ENCODE data around the gene UBE2I. TPM values are rescaled to one million over a fixed set of nuclear protein-coding genes. Genes with fewer than 3 reads are reported as not detected.

The UBE2I gene
- total RNA-seq, 1 donor from 2014 or later, result 105 TPM

- Mint-ChIP-seq H3K4me3 (ENCODE audit: unreplicated experiment) (no peak overlapping the region), H3K4me1 (ENCODE audit: low read depth) (no peaks in the 10 kb centered on the region), H3K9me3 (ENCODE audit: low read depth) (no peaks in the 10 kb centered on the region), H3K27me3 (ENCODE audit: low read depth) (no peaks in the 10 kb centered on the region), H3K36me3 (ENCODE audit: low read depth) (no peaks in the 10 kb centered on the region), H3K27ac (ENCODE audit: unreplicated experiment) (no peak overlapping the region)
- no peak for TF ChIP-seq CTCF (IDR thresholded peaks at IDR 0.05)
- no peak for DNase-seq (ENCODE audit: low spot score)
Observed at GRCh38 chr16:1372292-1372950, 63.0 kb downstream of the UBE2I start.

- DNase-seq (ENCODE audit: low spot score), result peak; percentile 91
- no peak overlapping the region for H3K27ac Mint-ChIP-seq (ENCODE audit: unreplicated experiment)
Observed at GRCh38 chr16:1374418-1375297, 65.2 kb downstream of the UBE2I start.

GRCh38 chr16:1375298-1375640 lies 65.8 kb downstream of the UBE2I start:
- H3K27ac Mint-ChIP-seq (ENCODE audit: unreplicated experiment), result no peak overlapping the region
- no peaks in the 10 kb centered on the region for H3K27me3 Mint-ChIP-seq (ENCODE audit: low read depth)
- H3K9me3 Mint-ChIP-seq (ENCODE audit: low read depth), result no peaks in the 10 kb centered on the region
- DNase-seq (ENCODE audit: low spot score), result no peak
- no peaks in the 10 kb centered on the region for H3K36me3 Mint-ChIP-seq (ENCODE audit: low read depth)
- peaks cover 19% of the 10 kb centered on the region for H3K4me1 Mint-ChIP-seq (ENCODE audit: low read depth)
- TF ChIP-seq CTCF (IDR thresholded peaks at IDR 0.05), result no peak
- H3K4me3 Mint-ChIP-seq (ENCODE audit: unreplicated experiment), result no peak overlapping the region

More at GRCh38 chr16:1374418-1375297, 65.2 kb downstream of the UBE2I start:
- H3K4me3 Mint-ChIP-seq (ENCODE audit: unreplicated experiment), result no peak overlapping the region
- H3K9me3 Mint-ChIP-seq (ENCODE audit: low read depth), result no peaks in the 10 kb centered on the region
- H3K27me3 Mint-ChIP-seq (ENCODE audit: low read depth), result no peaks in the 10 kb centered on the region
- H3K4me1 Mint-ChIP-seq (ENCODE audit: low read depth), result peaks cover 14% of the 10 kb centered on the region
- no peak for TF ChIP-seq CTCF (IDR thresholded peaks at IDR 0.05)
- H3K36me3 Mint-ChIP-seq (ENCODE audit: low read depth), result no peaks in the 10 kb centered on the region

GRCh38 chr16:1375741-1376410 lies 66.4 kb downstream of the UBE2I start:
- H3K27ac Mint-ChIP-seq (ENCODE audit: unreplicated experiment), result no peak overlapping the region
- no peaks in the 10 kb centered on the region for H3K36me3 Mint-ChIP-seq (ENCODE audit: low read depth)
- H3K4me1 Mint-ChIP-seq (ENCODE audit: low read depth), result peaks cover 19% of the 10 kb centered on the region
- no peaks in the 10 kb centered on the region for H3K27me3 Mint-ChIP-seq (ENCODE audit: low read depth)
- DNase-seq (ENCODE audit: low spot score), result no peak
- H3K9me3 Mint-ChIP-seq (ENCODE audit: low read depth), result no peaks in the 10 kb centered on the region
- TF ChIP-seq CTCF (IDR thresholded peaks at IDR 0.05), result no peak
- no peak overlapping the region for H3K4me3 Mint-ChIP-seq (ENCODE audit: unreplicated experiment)

Other genes starting within 250 kb of the UBE2I start
- gene SSTR5, start 236.9 kb upstream of the UBE2I start, total RNA-seq, result not detected in 3 replicates
- gene C1QTNF8, start 213.4 kb upstream of the UBE2I start, total RNA-seq, result not detected in 3 replicates
- 55.9 to 73.4 TPM (median 73.2 TPM) in 3 replicates for gene CACNA1H, start 156.5 kb upstream of the UBE2I start, total RNA-seq
- gene TPSG1, start 84.4 kb upstream of the UBE2I start, total RNA-seq, result not detected in 3 replicates
- not detected in 3 replicates for gene TPSB2, start 79.5 kb upstream of the UBE2I start, total RNA-seq
- not detected in 3 replicates for gene TPSAB1, start 68.9 kb upstream of the UBE2I start, total RNA-seq
- not detected in 3 replicates for gene TPSD1, start 53.6 kb upstream of the UBE2I start, total RNA-seq
- gene BAIAP3, start 24.0 kb downstream of the UBE2I start, total RNA-seq, result 0.36 to 1.7 TPM (median 1.5 TPM) in 3 replicates
- 52.2 to 56.8 TPM (median 56.0 TPM) in 3 replicates for gene TSR3, start 42.2 kb downstream of the UBE2I start, total RNA-seq
- 58.3 to 68.4 TPM (median 60.7 TPM) in 3 replicates for gene GNPTG, start 42.3 kb downstream of the UBE2I start, total RNA-seq
- 12.3 to 16.1 TPM (median 12.6 TPM) in 3 replicates for gene UNKL, start 105.1 kb downstream of the UBE2I start, total RNA-seq
- gene UQCC4, start 111.1 kb downstream of the UBE2I start, total RNA-seq, result 7.9 to 11.0 TPM (median 9.3 TPM) in 3 replicates
- gene PERCC1, start 121.4 kb downstream of the UBE2I start, total RNA-seq, result not detected in 3 replicates
- 0.51 to 2.0 TPM (median 1.3 TPM) in 3 replicates for gene CCDC154, start 134.9 kb downstream of the UBE2I start, total RNA-seq
- gene CLCN7, start 165.4 kb downstream of the UBE2I start, total RNA-seq, result 81.7 to 97.0 TPM (median 95.2 TPM) in 3 replicates
- not detected in 3 replicates for gene PTX4, start 179.3 kb downstream of the UBE2I start, total RNA-seq
- gene TELO2, start 183.7 kb downstream of the UBE2I start, total RNA-seq, result 19.3 to 30.9 TPM (median 21.7 TPM) in 3 replicates
- gene TMEM204, start 224.0 kb downstream of the UBE2I start, total RNA-seq, result 2.9 to 9.7 TPM (median 8.4 TPM) in 3 replicates